ENCODE measurements around the gene ADAT2.

ADAT2 gene

DNA sequence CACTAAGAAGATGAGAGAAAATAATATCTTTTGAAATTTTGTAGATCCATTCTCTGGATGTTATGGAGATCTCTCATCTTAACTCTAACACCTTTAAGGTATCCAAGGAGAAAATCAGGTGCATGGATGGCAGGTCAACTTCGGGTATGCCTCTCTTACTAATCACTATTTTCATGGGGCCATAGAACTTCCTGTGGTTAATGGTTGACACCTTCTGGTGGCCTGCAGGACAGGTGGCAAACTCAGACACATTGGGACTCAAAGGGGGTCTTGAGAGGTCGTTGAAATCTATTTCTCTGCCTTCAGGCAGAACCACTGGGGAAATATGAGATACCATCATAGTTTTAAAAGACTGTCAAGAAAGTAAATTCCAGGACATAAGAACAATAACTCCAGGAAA is 76.5 kb downstream of the ADAT2 start:
- H3K9ac ChIP-seq (ENCODE audit: low read depth in 1 of 2, low read length in 2 of 2) = no peak overlapping the region
- no peaks in the 10 kb centered on the region for H3K9me3 ChIP-seq (ENCODE audit: control insufficient read depth in 1 of 2, low read length in 2 of 2)
- no peak overlapping the region for H3K27ac ChIP-seq (ENCODE audit: low read depth, low read length)
- H3K4me1 ChIP-seq (ENCODE audit: control insufficient read depth in 1 of 2, insufficient read depth in 2 of 2, low read length in 2 of 2) = no peaks in the 10 kb centered on the region
- H3K4me3 ChIP-seq (ENCODE audit: low read depth in 1 of 2, low read length in 2 of 2) = no peak overlapping the region
- H3K36me3 ChIP-seq (ENCODE audit: control insufficient read depth in 1 of 2, insufficient read depth in 2 of 2, low read length in 2 of 2) = no peaks in the 10 kb centered on the region
- H3K27me3 ChIP-seq (ENCODE audit: control insufficient read depth in 1 of 2, insufficient read depth in 2 of 2, low read length in 2 of 2) = no peaks in the 10 kb centered on the region
